Measurements from ENCODE around the gene CAT.

Gene CAT

GRCh38 chr11:34501500-34501899 lies 62.8 kb downstream of the CAT start:
- no peak for DNase-seq

GRCh38 chr11:34501949-34502348 lies 63.2 kb downstream of the CAT start:
- no peak for DNase-seq

- DNase-seq: no peak
These were observed 64.2 kb downstream of the CAT start for GRCh38 chr11:34502949-34503348.

GRCh38 chr11:34505874-34506273 lies 67.1 kb downstream of the CAT start:
- no peak for DNase-seq

GRCh38 chr11:34507156-34507555 lies 68.4 kb downstream of the CAT start:
- no peak for DNase-seq

- DNase-seq: no peak
These were observed 68.9 kb downstream of the CAT start for GRCh38 chr11:34507610-34508009.

- DNase-seq: no peak
These were observed 69.8 kb downstream of the CAT start for GRCh38 chr11:34508524-34508923.

- DNase-seq: no peak
These were observed 70.7 kb downstream of the CAT start for GRCh38 chr11:34509336-34509876.

- DNase-seq: no peak
These were observed 71.5 kb downstream of the CAT start for GRCh38 chr11:34510218-34510617.

- no peak for DNase-seq
These were observed 71.9 kb downstream of the CAT start for GRCh38 chr11:34510673-34511072.

- DNase-seq: peak; percentile 57
These were observed 74.3 kb downstream of the CAT start for GRCh38 chr11:34512840-34513681.

- DNase-seq: no peak
These were observed 75.1 kb downstream of the CAT start, which contains the start of gene ELF5 for GRCh38 chr11:34513682-34514449. Gene ELF5 (minus strand): TSS chr11:34513794. CDS start chr11:34505749, 8,045 bp downstream.

- no peak for DNase-seq
These were observed 75.9 kb downstream of the CAT start for GRCh38 chr11:34514597-34514996.

GRCh38 chr11:34516247-34517040 lies 77.7 kb downstream of the CAT start:
- no peak for DNase-seq

- DNase-seq: no peak
These were observed 81.0 kb downstream of the CAT start for GRCh38 chr11:34519595-34520235.

GRCh38 chr11:34521265-34521664 lies 82.5 kb downstream of the CAT start:
- DNase-seq: no peak
